ENCODE results near the gene HRH4. TPM values are rescaled to one million over a fixed set of nuclear protein-coding genes. Genes with fewer than 3 reads are reported as not detected.

HRH4 gene
- polyA plus RNA-seq, 1 donor (not counting 4 experiments of a cell fraction or from before 2014, with no cell fraction given) = 0.03 TPM

- H3K79me2 ChIP-seq (ENCODE audit: control insufficient read depth, insufficient read depth, low read length) = no peaks in the 10 kb centered on the region
- H3K9me1 ChIP-seq (ENCODE audit: control insufficient read depth, extremely low read depth, insufficient read depth, low read length) = no peaks in the 10 kb centered on the region
- no peak overlapping the region for H3K4me2 ChIP-seq (ENCODE audit: control insufficient read depth, extremely low read depth, insufficient read depth, low read depth, low read length)
- FAIRE-seq (no peak), DNase-seq (ENCODE audit: low read depth, low spot score) (no peak)
- H2AFZ ChIP-seq (ENCODE audit: control insufficient read depth, low read length) = no peak overlapping the region
- TF ChIP-seq EZH2 (IDR thresholded peaks at IDR 0.05; ENCODE audit: low read length) = no peak
- no peak for TF ChIP-seq CTCF (optimal IDR thresholded peaks at IDR 0.05 in 1 of 3, IDR thresholded peaks at IDR 0.05 in 1 of 3, conservative IDR thresholded peaks at IDR 0.05 in 1 of 3; ENCODE audit: extremely low read depth in 1 of 3, insufficient read depth in 2 of 3, low read length in 3 of 3)
- no peak overlapping the region for H3K4me3 ChIP-seq (ENCODE audit: control insufficient read depth in 2 of 3, extremely low read depth in 1 of 3, insufficient read depth in 2 of 3, low read depth in 1 of 3, low read length in 3 of 3)
- no peaks in the 10 kb centered on the region for H3K27me3 ChIP-seq (ENCODE audit: control insufficient read depth, extremely low read depth, insufficient read depth, low read length)
- dilution Hi-C loops (cut with MboI; ENCODE audit: extremely low pct_ligation_motif_present, low sequenced_read_pairs) = no loop called here
- H4K20me1 ChIP-seq (ENCODE audit: control insufficient read depth, extremely low read depth, insufficient read depth, low read length) = no peaks in the 10 kb centered on the region
- no peaks in the 10 kb centered on the region for H3K36me3 ChIP-seq (ENCODE audit: control insufficient read depth in 2 of 2, extremely low read depth in 1 of 2, insufficient read depth in 2 of 2, low read length in 2 of 2)
- H3K4me1 ChIP-seq (ENCODE audit: control insufficient read depth, extremely low read depth, insufficient read depth, low read length) = no peaks in the 10 kb centered on the region
- no peaks in the 10 kb centered on the region for H3K9me3 ChIP-seq (ENCODE audit: control insufficient read depth, low read depth, low read length)
- no peak overlapping the region for H3K27ac ChIP-seq (ENCODE audit: control insufficient read depth, insufficient read depth, low read length)
- no peak overlapping the region for H3K9ac ChIP-seq (ENCODE audit: control insufficient read depth, extremely low read depth, insufficient read depth, low read length)
These were observed 55.8 kb downstream of the HRH4 start for GRCh38 chr18:24516261-24516660.

GRCh38 chr18:24517554-24517953 is 57.1 kb downstream of the HRH4 start:
- H3K9ac ChIP-seq (ENCODE audit: control insufficient read depth, extremely low read depth, insufficient read depth, low read length) = no peak overlapping the region
- DNase-seq (ENCODE audit: low read depth, low spot score) (no peak), FAIRE-seq (no peak)
- no peaks in the 10 kb centered on the region for H3K4me1 ChIP-seq (ENCODE audit: control insufficient read depth, extremely low read depth, insufficient read depth, low read length)
- H3K27me3 ChIP-seq (ENCODE audit: control insufficient read depth, extremely low read depth, insufficient read depth, low read length) = no peaks in the 10 kb centered on the region
- no peaks in the 10 kb centered on the region for H3K9me3 ChIP-seq (ENCODE audit: control insufficient read depth, low read depth, low read length)
- no peak overlapping the region for H3K4me3 ChIP-seq (ENCODE audit: control insufficient read depth in 2 of 3, extremely low read depth in 1 of 3, insufficient read depth in 2 of 3, low read depth in 1 of 3, low read length in 3 of 3)
- no peak overlapping the region for H2AFZ ChIP-seq (ENCODE audit: control insufficient read depth, low read length)
- TF ChIP-seq EZH2 (IDR thresholded peaks at IDR 0.05; ENCODE audit: low read length) = no peak
- no peak for TF ChIP-seq CTCF (optimal IDR thresholded peaks at IDR 0.05 in 1 of 3, IDR thresholded peaks at IDR 0.05 in 1 of 3, conservative IDR thresholded peaks at IDR 0.05 in 1 of 3; ENCODE audit: extremely low read depth in 1 of 3, insufficient read depth in 2 of 3, low read length in 3 of 3)
- H4K20me1 ChIP-seq (ENCODE audit: control insufficient read depth, extremely low read depth, insufficient read depth, low read length) = no peaks in the 10 kb centered on the region
- H3K4me2 ChIP-seq (ENCODE audit: control insufficient read depth, extremely low read depth, insufficient read depth, low read depth, low read length) = no peak overlapping the region
- H3K27ac ChIP-seq (ENCODE audit: control insufficient read depth, insufficient read depth, low read length) = no peak overlapping the region
- H3K79me2 ChIP-seq (ENCODE audit: control insufficient read depth, insufficient read depth, low read length) = no peaks in the 10 kb centered on the region
- H3K9me1 ChIP-seq (ENCODE audit: control insufficient read depth, extremely low read depth, insufficient read depth, low read length) = no peaks in the 10 kb centered on the region
- dilution Hi-C loops (cut with MboI; ENCODE audit: extremely low pct_ligation_motif_present, low sequenced_read_pairs) = no loop called here
- no peaks in the 10 kb centered on the region for H3K36me3 ChIP-seq (ENCODE audit: control insufficient read depth in 2 of 2, extremely low read depth in 1 of 2, insufficient read depth in 2 of 2, low read length in 2 of 2)

All from keratinocyte (primary cell).